HepG2 (cell line): ENCODE results near the gene FBN2. TPM values are rescaled to one million over a fixed set of nuclear protein-coding genes. Genes with fewer than 3 reads are reported as not detected.

Experiments
- AKAP8 ChIP-seq: sonication (generic); formaldehyde crosslinking; IDR thresholded peaks from 2 replicates; pipeline ENCODE4 v1.5.1; 2020; ENCODE audit warnings: mild to moderate bottlenecking, missing genetic modification reagents
- ISL2 ChIP-seq: sonication (generic); formaldehyde crosslinking; IDR thresholded peaks from 2 replicates; pipeline ENCODE4 v1.5.0; 2020; ENCODE audit warnings: missing genetic modification reagents
- JUN ChIP-seq: sonication (generic); formaldehyde crosslinking; IDR thresholded peaks from 2 replicates; pipeline ENCODE4 v1.4.0; 2020; ENCODE audit warnings: mild to moderate bottlenecking, missing genetic modification reagents
- MTF1 ChIP-seq: sonication (generic); formaldehyde crosslinking; IDR thresholded peaks from 2 replicates; pipeline ENCODE4 v1.5.0; 2020; ENCODE audit warnings: missing genetic modification reagents
- ZBTB40 ChIP-seq, 2 experiments: fragments of 450-650 bp in 1 of 2; sonication (generic) in 1 of 2; formaldehyde crosslinking in 1 of 2; IDR thresholded peaks; 2 replicates each; pipeline versions ENCODE4 v1.6.1 to v1.8.0; 2016 to 2022; ENCODE audit warnings: antibody characterized with exemption in 1 of 2, mild to moderate bottlenecking in 1 of 2, missing genetic modification reagents in 1 of 2
- ZFYVE20 ChIP-seq: sonication (generic); formaldehyde crosslinking; IDR thresholded peaks from 2 replicates; pipeline ENCODE4 v1.8.0; 2023; ENCODE audit warnings: low read depth, mild to moderate bottlenecking, moderate library complexity, missing genetic modification reagents, borderline replicate concordance
- ZNF550 ChIP-seq: sonication (generic); formaldehyde crosslinking; IDR thresholded peaks from 2 replicates; pipeline ENCODE4 v1.4.0; 2020; ENCODE audit warnings: mild to moderate bottlenecking, missing genetic modification reagents, borderline replicate concordance
- polyA plus RNA-seq, 8 experiments: library from polyadenylated mRNA; depleted of rRNA in 3 of 8; stranded (reverse) in 7 of 8; unstranded in 1 of 8; fragments of >200 nt; fragmentation: Illumina TruSeq in 4 of 8; extraction: Trizol in 4 of 8; gene quantifications; 2 replicates each; pipeline versions ENCODE4 v1.2.1 to v1.2.3, GENCODE V29; 2011 to 2016; ENCODE audit warnings: low read depth in 4 of 8, missing spikeins in 1 of 8, mixed read lengths in 1 of 8; ENCODE audit not compliant: insufficient read depth in 1 of 8
- total RNA-seq, 5 experiments: library from RNA; depleted of rRNA; stranded (reverse); fragments of >200 nt; fragmentation: Illumina TruSeq; extraction: Trizol; gene quantifications; 2 replicates each; pipeline ENCODE4 v1.2.3, GENCODE V29; 2016; ENCODE audit warnings: low read depth in 1 of 5

FBN2 gene
- total and polyA plus RNA-seq, 2 of the 13 experiments (the other 11 are each of a cell fraction or from before 2014, with no cell fraction given): not detected

DNA sequence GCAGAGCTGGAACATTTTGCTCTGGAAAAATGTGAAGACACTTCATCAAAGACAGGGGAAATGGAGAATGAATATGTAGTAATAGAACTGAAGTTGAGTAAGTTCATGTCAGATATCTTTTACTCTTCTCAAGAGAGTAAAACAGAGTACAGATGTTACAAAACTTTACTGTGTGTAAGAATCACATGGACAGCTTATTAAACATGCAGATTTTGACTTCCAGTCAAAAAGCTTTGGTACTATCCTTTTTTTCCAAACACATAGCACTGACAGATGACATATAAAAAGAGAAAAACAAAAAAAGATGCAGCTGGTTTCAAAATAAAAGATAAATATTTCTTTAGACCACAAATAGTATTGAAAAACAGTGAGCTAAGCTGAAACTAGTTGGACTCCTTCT is 115.4 kb downstream of the FBN2 start (continued):
- TF ChIP-seq ZBTB40 (IDR thresholded peaks at IDR 0.05) (no peak), ZBTB40 (CRISPR knock-in tag; IDR thresholded peaks at IDR 0.05) (no peak), MTF1 (CRISPR knock-in tag) (no peak), ZFYVE20 (CRISPR knock-in tag) (no peak), ISL2 (CRISPR knock-in tag) (no peak), AKAP8 (CRISPR knock-in tag) (no peak), JUN (CRISPR knock-in tag) (no peak), ZNF550 (CRISPR knock-in tag) (no peak)
